Non-pigmented ciliary epithelial cell (primary cell): ENCODE data around the gene ANK3.

Experiments used
- DNase-seq: peaks from one replicate; pipeline ENCODE4 v3.0.0-alpha.2; 2010; ENCODE audit warnings: low read depth

The ANK3 gene

GRCh38 chr10:60277656-60278055, 112.0 kb downstream of the ANK3 start:
- DNase-seq = no peak

DNA sequence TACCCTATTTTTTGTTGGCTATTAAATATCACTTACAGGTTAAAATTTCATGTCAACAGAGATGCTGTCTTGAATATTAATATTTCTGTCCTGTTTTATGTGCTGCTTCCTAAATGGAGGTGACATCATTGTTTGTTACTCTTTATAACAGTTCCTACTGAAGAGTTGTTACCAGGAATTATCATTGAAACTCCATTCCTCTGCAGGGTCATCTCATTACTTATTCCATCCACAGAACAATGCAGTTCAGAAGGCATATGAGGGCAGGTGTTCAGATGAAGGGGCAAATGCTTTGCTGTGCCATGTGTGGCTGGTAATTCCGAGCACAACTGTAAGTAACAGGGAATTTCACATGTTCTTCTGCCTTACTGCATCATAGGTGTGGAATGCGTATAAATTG, 113.4 kb downstream of the ANK3 start:
- DNase-seq = no peak

GRCh38 chr10:60271319-60272040, 118.2 kb downstream of the ANK3 start:
- DNase-seq = no peak

GRCh38 chr10:60270426-60270825, 119.2 kb downstream of the ANK3 start:
- DNase-seq = no peak

DNA sequence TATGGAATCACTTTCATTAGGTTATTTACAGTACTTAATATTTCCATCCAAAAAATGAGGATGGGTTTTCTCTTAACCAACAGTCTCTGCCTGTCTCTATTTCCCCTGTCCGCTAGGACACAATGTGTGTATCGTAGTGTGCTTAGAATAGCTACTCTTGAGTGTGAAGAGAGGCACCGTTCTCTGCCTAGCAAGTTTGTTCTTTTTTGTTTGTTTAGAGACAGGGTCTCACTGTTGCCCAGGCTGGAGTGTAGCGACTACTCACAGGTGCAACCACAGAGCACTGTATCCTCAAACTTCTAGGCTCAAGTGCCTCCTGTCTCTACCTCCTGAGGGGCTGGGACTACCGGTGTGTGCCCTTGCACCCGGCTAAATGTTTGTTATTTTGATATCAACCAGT, 121.9 kb downstream of the ANK3 start:
- no peak for DNase-seq

DNA sequence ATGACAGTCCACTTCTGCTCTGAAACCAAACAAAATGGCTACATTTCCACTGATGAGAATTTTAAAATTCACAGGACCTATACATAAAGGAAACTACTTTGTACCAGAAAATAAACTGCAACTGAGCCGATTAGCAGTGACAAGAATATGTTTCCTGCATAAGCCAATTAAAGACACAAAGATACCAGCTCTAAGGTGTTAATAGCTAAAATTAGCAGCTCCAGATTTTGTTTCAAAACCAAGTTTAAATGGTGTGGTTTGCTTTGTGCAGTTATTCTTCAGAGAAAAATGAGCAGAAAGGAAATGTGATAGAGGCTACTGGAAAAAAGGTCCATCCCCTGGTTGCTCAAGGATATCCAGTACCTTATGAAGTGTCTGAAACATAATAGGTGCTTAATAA, 123.2 kb downstream of the ANK3 start:
- DNase-seq = no peak

DNA sequence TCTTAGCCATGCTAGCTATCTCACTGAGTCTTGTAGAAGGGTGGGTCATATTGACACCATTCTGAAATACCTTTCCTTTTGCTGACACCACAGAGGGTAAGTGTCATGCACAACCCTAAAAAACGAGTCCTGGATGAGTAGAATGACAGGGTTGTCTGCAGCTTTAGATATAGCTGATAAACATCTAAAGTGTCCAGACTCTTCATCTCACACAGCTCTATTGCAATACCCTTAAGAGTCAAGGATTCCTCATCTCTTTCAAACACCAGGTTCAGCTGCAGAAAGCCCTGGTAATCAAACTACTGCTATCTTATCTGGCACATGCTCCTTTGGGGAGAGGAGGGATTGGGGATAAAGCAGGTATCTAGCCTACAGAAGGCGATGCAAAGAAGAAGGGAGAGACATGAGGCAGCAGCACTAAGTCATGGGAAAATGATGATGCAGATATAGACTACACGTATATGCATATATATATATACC, 127.0 kb downstream of the ANK3 start:
- no peak for DNase-seq

GRCh38 chr10:60260321-60260720, 129.4 kb downstream of the ANK3 start:
- DNase-seq = no peak

- DNase-seq = no peak
Measured at GRCh38 chr10:60258429-60258797, 131.3 kb downstream of the ANK3 start.

GRCh38 chr10:60257767-60258428, 131.8 kb downstream of the ANK3 start:
- no peak for DNase-seq

- no peak for DNase-seq
Measured at GRCh38 chr10:60254776-60255175, 134.9 kb downstream of the ANK3 start.

DNA sequence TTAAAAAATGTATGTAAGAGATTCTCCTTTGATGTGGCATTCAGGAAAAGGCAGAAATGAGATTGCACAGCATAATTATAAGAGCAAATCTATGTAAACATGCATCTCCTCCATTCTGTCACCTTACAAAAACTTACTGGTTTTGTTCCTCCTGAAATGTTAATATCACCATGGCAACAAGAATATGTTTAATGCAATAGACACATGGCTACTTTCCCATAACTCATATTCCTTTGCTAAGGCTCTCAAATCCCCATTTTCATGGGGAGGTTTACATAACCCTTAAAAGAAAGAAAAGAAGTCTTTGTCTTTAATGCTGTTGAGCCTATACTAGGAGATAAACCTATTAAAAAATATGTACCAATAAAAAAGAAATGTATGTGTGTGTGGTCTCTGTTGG, 136.2 kb downstream of the ANK3 start:
- DNase-seq = no peak

DNA sequence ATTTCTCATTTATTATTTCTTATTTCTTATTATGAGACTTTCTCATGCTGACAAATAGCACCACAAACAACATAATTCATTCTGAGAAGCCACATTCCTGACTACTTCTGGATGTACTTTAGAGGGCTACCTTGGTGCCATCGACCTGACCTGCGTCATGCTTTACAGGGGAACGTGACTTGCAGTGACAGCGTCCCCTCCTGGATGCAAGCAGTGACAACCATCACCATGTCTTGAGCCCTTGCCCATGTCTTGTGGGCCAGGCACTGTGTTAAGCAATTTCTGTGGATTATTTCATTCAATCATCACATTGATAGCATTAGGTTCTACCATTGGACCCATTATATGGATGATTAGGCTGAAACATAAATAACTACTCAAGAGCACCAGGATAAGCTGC, 137.0 kb downstream of the ANK3 start:
- DNase-seq = no peak

GRCh38 chr10:60246382-60246781, 143.3 kb downstream of the ANK3 start:
- no peak for DNase-seq

- DNase-seq = no peak
Measured at GRCh38 chr10:60239228-60239627, 150.4 kb downstream of the ANK3 start.

- no peak for DNase-seq
Measured at GRCh38 chr10:60238759-60239100, 150.9 kb downstream of the ANK3 start.

GRCh38 chr10:60237977-60238758, 151.5 kb downstream of the ANK3 start:
- no peak for DNase-seq

DNA sequence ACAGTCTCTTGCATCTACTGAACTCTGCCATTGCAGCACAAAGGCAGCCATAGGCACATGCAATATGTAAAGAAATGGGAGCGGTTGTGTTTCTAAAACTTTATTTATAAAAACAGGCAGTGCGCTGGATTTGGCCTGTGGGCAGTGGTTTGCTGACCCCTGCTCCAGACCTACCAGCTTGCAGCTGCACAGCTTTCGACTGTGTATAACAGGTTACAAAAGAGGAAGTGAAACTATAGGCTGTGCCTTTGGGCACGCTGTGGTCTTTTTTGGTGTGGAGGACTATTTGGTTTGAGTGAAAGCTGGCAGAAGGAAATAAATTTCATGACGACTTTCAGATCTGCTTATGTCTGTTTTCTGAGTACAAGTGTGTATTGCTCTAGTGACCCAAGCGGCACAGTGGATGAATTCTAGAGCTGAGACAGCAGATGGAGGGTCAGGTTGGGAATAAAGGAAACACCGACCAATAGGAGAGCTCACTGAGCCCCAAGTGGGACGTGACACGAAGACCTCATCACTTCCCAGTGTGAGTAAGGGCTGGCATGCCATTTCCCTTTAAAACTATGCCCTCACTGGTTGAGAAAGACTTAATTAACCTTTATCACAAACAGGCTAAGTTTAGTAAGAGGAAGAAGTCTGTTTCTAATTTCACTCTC, 152.7 kb downstream of the ANK3 start:
- DNase-seq = no peak

- no peak for DNase-seq
Measured at GRCh38 chr10:60235001-60235400, 154.7 kb downstream of the ANK3 start.

DNA sequence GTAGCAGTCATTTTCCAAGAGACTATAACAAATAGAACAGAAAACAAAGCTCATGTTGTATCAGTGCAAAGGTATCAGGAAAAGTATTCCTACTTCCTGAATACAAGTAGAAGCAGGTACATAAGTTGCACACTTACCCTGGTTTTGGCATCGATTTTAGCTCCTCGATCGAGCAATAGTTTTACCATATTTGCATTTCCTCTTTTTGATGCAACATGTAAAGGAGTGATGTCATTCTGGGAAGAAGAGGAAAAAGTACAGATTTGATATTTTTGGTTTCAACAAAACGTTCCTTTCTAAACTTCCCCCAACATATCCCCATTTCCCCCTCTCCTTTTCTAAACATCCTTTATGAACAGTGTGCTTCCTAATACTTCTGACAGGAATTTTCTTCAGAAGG, 155.1 kb downstream of the ANK3 start:
- DNase-seq = no peak

DNA sequence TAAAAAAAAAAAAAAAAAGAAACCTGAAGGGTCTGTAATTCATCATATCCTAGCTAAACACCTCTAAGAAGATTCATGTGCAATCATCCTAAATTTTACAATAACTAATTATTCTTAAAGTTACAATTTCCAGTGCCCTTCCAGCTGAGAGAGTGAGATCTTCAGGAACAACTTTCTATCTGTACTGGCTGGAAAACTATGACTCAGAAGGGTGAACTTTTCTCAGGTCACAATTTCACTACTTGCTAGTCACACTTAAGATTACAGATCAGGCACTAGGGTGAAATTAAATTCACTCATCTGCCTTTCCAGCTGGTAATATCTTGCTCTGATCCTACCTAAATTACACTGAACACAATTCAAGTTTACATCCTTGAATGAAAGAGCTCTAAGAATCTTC, 158.8 kb downstream of the ANK3 start:
- no peak for DNase-seq

- DNase-seq = no peak
Measured at GRCh38 chr10:60224066-60224705, 165.5 kb downstream of the ANK3 start.
